Forelimb muscle (tissue), 1 donor: Measurements from ENCODE around the gene CCL16. TPM values are rescaled to one million over a fixed set of nuclear protein-coding genes. Genes with fewer than 3 reads are reported as not detected.
"Not testable (repeated sequence)": the region's sequence is repeated elsewhere in the genome, so short reads cannot be mapped to it uniquely, and the experiment has no call there.

Source experiments
- DNase-seq: peaks from one replicate; pipeline ENCODE4 v3.0.0-alpha.2; 2013; ENCODE audit warnings: low read depth
- polyA plus RNA-seq: library from polyadenylated mRNA; unstranded; fragments of 120-200 nt; gene quantifications from one replicate; pipeline ENCODE4 v1.2.1, GENCODE V29; 2013; ENCODE audit not compliant: insufficient read length

CCL16 gene, protein sequence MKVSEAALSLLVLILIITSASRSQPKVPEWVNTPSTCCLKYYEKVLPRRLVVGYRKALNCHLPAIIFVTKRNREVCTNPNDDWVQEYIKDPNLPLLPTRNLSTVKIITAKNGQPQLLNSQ
- 0.39 TPM for polyA plus RNA-seq

DNA sequence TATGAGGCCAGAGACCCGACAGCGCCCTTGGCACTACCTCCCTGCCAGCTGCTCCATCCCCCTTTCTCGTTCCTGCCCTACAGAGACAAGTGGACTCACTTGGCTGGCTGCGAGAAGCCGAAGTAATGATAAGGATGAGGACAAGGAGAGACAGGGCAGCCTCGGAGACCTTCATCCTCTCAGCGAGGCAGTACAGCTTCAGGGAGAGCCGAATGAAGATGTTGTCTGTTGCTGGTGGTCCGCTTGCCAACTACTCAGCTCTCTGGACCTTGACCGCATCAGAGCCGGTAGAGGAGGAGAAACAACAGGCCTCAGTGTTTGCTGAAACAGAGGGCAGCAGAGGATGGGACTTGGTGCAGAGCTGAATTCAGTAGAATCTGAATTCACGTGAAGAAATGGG lies at the start of gene CCL16:
Gene CCL16, minus strand, starts transcription at position 252 of the 400 bp plus-strand sequence. Its CDS starts 77 bp downstream, at position 175.
- no peak for DNase-seq

DNA sequence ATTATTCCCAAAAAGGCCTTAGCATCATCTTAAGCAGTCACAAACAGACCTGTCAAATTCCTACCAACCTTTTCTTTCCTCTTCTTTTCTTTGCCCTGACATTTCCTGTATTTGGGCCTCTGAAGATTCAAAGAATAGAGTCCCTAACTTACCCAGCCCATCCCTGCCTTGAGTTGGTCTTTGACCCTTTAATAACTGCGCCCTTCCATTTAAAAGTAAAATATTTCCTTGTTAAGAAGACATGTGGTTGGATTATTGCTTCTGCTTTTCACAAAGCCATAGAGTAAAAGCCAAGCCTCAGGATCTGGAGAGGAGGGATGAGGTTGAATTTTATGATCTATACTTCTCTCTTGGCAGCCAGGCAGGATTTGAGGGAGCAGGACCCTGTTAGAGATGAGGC lies 49.7 kb upstream of the CCL16 start:
- DNase-seq, result no peak

DNA sequence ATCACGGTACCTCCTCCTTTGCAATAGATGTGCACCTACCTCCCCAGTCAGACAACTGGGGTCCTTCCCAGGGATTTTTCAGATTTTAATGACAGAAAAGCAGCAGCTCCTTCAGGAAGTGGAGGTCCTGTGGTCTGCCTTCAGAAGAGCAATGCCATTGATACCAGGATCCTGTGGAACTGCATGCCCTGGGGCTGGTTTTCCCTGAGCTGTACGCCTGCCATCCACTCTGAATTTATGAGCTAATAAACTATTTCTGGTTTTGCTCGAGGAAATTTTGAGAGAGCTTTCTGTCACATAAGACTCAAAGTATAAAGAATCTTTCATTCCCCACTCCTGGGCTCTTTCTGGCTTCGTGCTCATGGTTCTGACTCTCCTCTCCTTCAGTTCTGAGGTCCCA lies 46.5 kb upstream of the CCL16 start:
- DNase-seq, result no peak

DNA sequence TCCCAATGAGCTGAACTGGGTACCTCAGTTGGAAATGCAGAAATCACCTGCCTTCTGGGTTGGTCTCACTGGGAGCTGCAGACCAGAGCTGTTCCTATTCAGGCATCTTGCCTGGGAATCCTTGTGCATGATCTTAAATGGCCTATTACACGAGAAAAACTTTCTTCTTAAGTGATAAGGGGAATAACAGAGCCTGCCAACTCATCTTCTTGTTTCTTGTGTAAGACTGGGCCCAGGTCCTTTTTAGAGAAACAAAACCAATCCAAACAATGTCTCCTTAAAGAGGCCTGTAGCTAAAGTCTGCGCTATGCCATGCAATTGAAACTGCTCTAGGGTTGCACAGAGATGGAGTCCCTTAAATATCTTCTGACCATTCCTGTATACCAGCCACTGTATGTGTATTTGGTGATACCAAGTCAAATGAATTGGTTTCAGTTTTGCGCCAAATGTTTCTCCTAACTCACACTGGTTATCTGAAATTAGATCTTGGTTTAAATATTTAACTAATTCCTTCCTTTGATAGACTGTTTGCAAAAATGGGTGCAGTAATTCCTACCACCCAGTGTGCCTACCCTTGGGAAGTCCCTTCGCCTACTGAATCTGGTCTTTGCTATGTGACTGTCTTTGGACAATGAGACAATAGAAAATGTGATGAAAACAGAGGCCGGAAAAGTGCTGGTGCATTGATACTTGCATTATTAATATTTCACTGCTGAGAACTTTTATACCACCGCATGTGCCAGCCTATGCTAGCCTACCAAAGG lies 43.0 kb upstream of the CCL16 start:
- no peak for DNase-seq

DNA sequence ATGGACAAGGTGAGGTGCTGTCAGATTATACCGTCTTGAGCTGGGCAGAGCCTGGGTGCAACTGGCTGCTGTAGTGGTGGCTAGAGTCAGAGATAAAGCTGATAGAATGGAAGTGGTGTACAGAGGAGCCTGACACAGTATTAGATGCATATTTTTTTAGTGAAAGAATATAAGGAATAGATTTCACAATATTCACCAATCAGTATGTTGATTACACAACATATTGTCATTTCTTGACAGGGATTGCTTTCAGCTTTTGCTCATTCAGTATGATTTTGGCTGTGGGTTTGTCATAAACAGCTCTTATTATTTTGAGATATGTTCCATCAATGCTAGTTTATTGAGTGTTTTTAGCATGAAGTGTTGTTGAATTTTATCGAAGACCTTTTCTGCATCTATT lies 38.1 kb upstream of the CCL16 start:
- DNase-seq, result no peak

DNA sequence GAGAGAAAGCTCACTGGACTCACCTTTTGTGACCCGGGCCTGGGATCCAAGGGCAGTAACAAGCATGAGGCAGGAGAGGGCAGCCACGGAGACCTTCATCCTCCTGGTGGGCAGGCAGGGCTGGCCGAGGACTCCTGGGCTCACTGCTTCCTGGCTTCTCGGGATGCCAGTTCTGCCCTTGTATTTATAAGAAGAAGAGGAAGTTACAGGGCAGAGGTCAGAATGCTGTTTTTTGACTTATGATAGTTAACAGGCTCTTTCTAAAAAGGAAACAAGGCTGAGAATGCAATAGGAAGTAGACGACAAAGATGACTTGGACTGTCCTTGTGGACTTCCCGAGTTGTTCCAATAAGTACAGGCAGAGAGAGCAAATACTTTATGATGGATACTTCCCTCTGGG lies 36.5 kb upstream of the CCL16 start, which contains the start of gene CCL23:
Gene CCL23, minus strand, starts transcription at position 174 of the 400 bp plus-strand sequence. Its CDS starts 75 bp downstream, at position 99.
- no peak for DNase-seq

DNA sequence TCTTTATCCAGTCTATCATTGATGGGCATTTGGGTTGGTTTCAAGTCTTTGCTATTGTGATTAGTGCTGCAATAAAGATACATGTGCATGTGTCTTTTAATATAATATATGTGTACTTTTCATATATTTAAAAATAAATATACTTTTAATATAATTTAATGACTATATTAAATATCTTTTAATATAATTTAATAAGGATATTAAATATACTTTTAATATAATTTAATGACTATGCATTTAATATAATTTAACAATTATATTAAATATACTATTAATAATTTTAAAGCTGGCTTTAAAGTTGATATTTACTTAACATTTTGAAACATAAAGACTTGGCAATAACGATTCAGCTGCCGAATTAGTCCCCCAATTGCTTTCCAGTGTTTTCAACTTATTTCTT lies 35.3 kb upstream of the CCL16 start:
- DNase-seq, result no peak

DNA sequence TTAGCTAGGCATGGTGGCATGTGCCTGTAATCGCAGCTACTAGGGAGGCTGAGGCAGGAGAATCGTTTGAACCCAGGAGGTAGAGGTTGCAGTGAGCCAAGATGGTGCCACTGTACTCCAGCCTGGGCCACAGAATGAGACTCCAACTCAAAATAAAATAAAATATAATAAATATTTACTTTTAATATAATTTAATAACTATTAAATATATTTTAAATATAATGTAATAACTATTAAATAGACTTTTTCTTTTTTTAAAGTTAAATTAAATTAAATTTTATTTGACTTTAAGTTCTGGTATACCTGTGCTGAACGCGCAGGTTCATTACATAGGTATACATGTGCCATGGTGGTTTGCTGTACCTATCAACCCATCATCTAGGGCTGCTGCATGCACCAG lies 34.6 kb upstream of the CCL16 start:
- DNase-seq, result not testable (repeated sequence)

DNA sequence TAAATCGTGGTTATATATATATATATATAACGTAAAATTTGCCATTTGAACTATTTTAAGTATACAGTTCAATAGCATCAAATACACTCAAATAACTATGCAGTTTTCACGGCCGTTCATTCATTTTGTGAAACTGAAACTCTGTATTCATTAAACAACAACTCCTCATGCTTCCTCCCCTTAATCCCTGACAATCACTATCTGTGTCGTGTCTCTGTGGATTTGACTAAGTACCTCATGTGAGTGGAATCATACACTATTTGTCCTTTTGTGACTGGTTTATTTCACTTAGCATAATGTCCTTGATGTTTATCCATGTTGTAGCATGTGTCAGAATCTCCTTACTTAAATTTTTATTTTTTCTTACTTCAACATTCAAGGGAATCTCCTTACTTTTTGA lies 33.6 kb upstream of the CCL16 start:
- no peak for DNase-seq

DNA sequence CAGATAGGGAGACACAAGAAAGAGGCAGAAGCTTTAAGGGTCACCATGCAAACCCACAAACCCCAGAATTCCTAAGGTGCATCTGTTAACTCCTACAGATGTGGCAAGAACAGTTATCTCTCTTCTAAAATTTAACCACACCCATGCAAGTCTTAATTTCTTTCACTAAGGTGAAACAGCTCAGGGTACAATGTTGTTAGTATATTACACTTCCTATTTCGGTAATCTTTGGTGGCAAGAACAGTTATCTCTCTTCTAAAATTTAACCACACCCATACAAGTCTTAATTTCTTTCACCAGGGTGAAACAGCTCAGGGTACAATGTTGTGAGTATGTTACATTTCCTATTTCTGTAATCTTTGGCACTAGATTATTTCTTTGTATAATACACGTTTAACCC lies 29.9 kb upstream of the CCL16 start:
- DNase-seq, result no peak

DNA sequence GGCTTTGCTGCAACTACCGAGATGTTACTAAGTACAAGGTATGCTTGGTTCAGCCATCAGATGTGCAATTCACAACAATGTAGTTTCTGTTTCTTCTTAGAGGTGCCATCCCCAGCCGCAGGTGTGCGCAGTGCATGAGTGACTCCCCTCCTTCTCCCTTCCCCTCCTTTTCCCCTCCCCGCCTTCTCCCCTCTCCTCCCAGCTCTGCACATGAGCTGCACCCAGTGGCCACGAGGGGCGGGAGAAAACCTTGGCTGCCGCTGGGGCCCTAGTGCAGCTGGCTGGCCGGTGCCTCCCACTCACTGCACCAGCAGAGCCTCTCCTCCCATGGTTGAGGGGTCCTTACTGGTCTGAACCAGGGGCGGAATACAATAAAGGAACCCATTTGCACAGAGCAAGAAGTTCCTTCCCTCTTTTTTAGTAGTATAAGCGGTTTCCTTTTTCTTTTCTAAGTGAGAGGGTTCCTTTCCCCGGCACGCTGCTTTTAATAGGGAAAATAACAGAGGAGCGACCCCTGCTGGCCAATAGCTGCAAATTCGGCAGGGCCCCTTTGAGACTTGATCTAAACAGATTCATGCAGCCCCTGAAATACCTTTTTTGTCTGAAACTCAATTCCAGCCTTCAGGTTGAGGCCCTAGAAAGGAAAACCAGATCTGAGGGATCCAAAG lies 27.8 kb upstream of the CCL16 start:
- no peak for DNase-seq

DNA sequence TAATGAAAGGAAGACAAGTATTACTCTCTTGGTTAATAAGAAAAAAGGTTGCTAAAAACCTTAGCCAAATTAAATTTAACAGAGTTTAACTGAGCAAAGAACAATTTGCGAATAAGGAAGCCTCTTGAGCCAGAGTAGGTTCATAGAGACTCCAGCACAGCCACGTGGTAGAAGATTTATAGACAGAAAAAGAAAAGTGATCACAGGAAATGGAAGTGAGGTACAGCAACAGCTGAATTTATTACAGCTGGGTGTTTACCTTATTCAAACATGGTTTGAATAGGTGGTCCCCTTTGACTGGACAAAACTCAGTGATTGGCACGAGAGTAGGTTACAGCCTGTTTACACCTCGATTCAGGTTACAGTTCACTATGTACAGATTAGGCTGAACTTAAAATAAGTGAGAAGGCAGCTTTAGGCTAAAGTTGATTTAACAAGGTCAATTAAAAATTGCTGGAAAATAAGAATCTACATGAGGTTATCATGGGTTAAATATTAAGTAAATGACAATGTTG lies 23.4 kb upstream of the CCL16 start:
- DNase-seq, result no peak

DNA sequence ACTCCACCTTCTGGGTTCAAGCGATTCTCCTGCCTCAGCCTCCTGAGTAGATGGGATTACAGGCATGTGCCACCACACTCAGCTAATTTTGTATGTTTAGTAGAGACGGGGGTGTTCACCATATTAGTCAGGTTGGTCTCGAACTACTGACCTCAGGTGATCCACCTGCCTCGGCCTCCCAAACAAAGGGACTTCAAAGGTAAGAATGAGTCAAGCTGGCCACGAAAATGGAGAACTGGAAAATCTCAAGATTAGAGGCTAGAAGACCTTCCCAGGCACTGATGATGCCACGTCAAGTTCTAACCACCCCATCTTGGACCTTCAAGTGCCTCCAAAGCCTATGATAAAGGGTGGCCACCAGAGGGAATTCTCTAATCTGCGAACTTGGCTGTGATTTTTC lies 21.3 kb upstream of the CCL16 start:
- DNase-seq, result no peak

DNA sequence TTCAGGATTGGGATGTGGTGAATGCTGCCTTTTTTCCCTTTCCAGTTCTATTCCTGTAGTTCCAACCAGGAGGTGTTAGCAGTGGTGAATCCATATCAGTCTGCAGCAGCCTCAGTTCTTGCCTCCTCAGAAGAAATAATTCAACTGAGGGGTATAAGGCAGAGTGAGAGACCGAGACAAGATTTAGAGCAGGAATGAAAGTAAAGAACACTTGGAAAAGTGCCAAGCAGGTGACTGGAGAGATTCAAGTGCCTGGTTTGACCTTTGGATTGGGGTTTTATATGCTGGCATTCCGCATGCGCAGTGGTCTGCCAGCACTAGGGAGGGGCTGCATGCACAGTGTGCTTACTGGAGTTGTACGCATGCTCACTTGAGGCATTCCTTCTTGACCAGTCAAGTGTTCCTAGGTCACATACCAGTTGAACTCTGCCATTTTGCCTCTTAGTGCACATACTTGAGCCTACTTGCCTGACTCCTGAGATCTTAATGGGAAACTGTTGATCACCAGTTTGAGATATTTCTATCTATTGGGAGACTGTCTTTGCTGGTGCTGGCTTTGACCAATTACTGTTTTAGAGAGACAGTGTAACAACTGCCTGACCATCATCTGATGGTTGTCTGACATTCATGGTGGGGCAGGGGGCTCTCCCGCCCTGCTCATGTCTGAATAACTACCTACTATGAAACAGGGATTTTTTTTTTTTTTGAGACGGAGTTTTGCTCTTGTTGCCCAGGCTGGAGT lies 20.7 kb upstream of the CCL16 start:
- DNase-seq, result no peak

DNA sequence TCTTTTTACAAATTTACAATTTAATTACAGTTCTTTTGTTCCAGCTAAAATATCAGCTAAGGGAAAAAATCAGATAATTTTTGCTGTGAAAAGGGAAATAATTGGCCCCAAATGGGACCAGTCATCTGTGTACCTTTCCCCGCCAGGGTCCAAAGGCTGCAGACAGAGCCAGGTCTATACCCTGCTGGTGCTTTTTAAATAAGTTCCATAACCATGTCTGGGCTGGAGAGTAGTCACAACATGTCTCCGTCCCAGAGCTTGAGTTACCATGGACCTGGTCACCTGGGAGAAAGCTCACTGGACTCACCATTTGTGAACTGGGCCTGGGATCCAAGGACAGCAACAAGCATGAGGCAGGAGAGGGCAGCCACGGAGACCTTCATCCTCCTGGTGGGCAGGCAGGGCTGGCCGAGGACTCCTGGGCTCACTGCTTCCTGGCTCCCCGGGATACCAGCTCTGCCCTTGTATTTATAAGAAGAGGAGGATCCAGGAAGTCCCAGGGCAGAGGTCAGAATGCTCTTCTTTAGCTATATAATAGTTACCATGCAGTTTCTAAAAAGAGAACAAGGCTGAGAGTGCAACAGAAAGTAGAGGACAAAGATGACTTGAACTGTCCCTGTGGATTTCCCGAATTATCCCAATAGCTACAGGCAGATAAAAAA lies 19.9 kb upstream of the CCL16 start, which contains the start of gene CCL15:
Gene CCL15, minus strand, starts transcription at position 444 of the 662 bp plus-strand sequence. Its CDS starts 61 bp downstream, at position 383.
- DNase-seq, result no peak

DNA sequence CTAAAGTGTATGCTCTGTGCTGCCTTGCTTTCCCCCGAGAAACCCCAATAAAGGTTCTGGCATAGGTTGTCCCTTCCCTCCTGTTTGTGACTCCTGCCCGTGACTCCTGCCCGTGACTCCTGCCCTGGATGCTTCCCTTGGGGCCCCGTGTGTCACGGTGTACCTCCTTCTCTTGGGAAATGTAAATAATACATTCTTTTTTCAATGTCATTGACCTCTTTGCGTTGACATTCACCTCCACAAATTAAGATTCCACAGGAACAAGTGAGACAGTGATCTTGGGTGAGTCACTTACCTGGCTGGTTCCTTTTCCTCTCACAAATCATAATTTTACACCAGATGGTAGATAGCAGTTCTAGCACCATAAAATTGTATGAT lies 19.4 kb upstream of the CCL16 start:
- no peak for DNase-seq

DNA sequence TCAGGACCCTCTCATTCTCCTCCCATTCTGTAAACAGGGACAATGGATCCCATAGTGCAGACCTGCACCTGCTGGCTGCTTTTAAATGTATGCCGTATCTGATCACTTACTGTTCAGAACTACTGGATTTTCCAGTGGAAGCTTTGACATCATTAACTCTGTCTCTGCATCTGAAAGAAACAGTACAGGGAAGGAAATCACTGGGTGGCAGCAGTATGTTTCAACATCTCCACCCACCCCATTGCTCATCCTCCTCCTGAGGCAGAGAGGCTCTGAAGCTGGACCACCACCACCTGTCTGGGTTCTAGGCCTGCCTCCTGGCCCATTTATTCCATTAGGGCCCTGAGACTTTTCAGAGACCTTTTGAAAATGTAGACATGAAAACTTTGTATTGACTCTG lies 17.5 kb upstream of the CCL16 start:
- no peak for DNase-seq

DNA sequence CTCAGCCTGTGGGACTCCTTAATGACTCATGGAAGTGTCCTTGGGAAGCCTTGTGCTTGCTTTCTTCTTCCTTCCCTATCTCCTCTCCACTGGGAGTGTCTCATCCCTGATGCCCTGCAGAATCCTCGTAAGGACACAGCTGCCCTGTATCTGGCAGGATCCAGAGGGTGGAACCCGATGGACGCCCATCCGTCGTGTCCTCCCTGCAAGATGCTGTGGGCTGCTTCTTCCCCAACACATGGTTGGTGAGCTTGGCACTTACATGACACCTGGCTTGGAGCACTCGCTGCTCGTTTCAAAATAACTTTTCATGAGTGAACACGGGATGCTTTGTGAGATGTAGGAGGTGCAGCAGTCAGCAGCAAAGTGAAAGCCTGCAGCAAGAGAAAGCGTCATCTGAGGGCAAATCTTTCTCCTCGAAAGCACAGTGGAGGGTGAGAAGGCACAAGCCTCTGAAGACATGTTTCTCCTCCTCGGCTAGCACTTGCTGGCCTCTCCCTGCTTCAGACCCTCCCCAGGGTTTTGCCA lies 16.8 kb upstream of the CCL16 start:
- DNase-seq, result no peak

DNA sequence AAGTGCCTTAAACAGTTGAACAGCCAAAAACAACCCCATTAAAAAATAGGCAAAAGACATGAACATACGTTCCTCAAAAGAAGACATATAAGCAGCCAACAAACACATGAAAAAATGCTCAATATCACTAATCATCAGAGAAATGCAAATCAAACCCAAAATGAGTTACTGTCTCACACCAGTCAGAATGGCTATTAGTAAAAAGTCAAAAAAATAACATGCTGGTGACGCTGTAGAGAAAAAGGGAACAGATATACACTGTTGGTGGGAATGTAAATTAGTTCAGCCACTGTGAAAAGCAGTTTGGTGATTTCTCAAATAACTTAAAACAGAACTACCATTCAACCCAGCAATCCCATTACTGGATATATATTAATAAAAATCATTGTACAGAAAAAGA lies 14.0 kb upstream of the CCL16 start:
- DNase-seq, result not testable (repeated sequence)

DNA sequence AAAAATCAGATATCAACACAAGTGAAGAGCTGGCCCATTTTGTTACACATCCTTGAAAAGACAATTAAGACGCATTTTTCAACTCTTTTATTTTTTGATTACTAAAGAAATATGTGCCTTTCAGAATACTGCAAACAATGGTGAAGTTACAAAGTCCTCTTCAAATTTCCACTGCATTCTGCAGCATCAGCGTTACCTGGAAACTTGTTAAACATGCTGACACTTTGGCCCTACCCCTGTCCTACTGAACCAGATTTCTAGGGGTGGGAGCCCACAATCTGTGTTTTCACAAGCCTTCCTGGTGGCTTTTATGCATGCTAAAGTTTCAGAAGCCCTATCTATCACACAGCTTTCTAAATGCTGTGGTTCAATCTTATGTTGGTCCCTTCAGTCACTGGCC lies 9.8 kb upstream of the CCL16 start:
- DNase-seq, result no peak

DNA sequence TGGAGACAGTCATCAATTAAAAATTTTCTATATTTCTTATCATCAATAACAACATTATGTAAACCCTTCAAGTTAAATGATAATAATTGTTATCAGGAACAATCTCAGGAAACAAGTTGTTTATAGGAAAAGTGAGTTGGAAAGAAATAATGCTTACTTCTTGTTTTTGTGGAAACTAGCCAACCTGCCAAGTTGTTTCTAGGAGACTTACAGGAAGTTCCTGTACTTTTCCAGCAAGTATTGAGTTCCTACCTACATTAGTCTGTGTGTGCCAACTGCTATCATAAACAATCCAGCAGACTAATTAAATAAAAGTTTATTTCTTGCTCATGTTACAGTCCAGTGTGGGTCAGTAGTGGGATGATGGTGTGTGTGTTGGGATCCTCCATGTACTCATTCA lies 6.9 kb upstream of the CCL16 start:
- DNase-seq, result no peak
